ENCODE results near the gene HPF1. TPM values are rescaled to one million over a fixed set of nuclear protein-coding genes. Genes with fewer than 3 reads are reported as not detected.
"Not testable (repeated sequence)": the region's sequence is repeated elsewhere in the genome, so short reads cannot be mapped to it uniquely, and the experiment has no call there.

HPF1 gene
- total RNA-seq (10 to 100 TPM; 10.8 to 15.2 TPM), polyA plus RNA-seq (10 to 100 TPM in 1 of 2 donors, 1 to 10 TPM in 1; 8.7 to 15.7 TPM)

GRCh38 chr4:169757575-169758184 lies at the start of gene HPF1:
Gene HPF1 (minus strand): TSS chr4:169757944. CDS start chr4:169757877, 67 bp downstream.
- under 1% methylated on average over 46 of the region's 46 CpGs for WGBS
- TF ChIP-seq REST (IDR thresholded peaks at IDR 0.05) (peak; percentile 73), ZBTB33 (IDR thresholded peaks at IDR 0.05) (peak; percentile 51), FOXA2 (IDR thresholded peaks at IDR 0.05) (no peak), CTCF (IDR thresholded peaks at IDR 0.05; ENCODE audit: low read depth, low read length, missing input control) (no peak), HNF4A (conservative IDR thresholded peaks at IDR 0.05) (peak in 1 of 2 donors; percentile 38), ATF3 (IDR thresholded peaks at IDR 0.05) (no peak), NR2F2 (IDR thresholded peaks at IDR 0.05) (peak; percentile 14), EGR1 (IDR thresholded peaks at IDR 0.05; ENCODE audit: low read depth in 2 of 2) (peak; percentile 69 to 81), RAD21 (IDR thresholded peaks at IDR 0.05) (peak; percentile 28 to 46), HNF4G (IDR thresholded peaks at IDR 0.05) (no peak), MAX (IDR thresholded peaks at IDR 0.05) (peak; percentile 78), JUND (IDR thresholded peaks at IDR 0.05) (peak in 1 of 2 donors; percentile 30), SP1 (IDR thresholded peaks at IDR 0.05) (peak; percentile 75), TAF1 (conservative IDR thresholded peaks at IDR 0.05) (peak; percentile 10), YY1 (IDR thresholded peaks at IDR 0.05) (peak; percentile 90), RXRA (IDR thresholded peaks at IDR 0.05) (peak; percentile 80 to 87), FOXA1 (IDR thresholded peaks at IDR 0.05) (peak; percentile 50), GABPA (IDR thresholded peaks at IDR 0.05 in 1 of 2, conservative IDR thresholded peaks at IDR 0.05 in 1 of 2) (peak; percentile 26 to 83)
- Histone ChIP-seq H3K27me3 (ENCODE audit: control insufficient read depth in 4 of 4, insufficient read depth in 4 of 4, low read length in 3 of 4) (no peaks in the 10 kb centered on the region), H3K4me3 (ENCODE audit: low read depth in 1 of 3, low read length in 3 of 3) (peak within 1 kb of the TSS; percentile 80 to 98 (median 87)), H3K4me1 (ENCODE audit: control insufficient read depth in 4 of 4, insufficient read depth in 4 of 4, low read length in 3 of 4) (peaks cover 4 to 20% (median 13%) of the 10 kb centered on the region in 4 donors), H3K9ac (ENCODE audit: low read depth in 1 of 2, low read length in 2 of 2) (peak within 1 kb of the TSS; percentile 67 to 79), H3K9me3 (ENCODE audit: control insufficient read depth in 4 of 4, low read length in 3 of 4) (no peaks in the 10 kb centered on the region), H3K36me3 (ENCODE audit: control insufficient read depth in 4 of 4, insufficient read depth in 3 of 4, low read depth in 1 of 4, low read length in 3 of 4) (peaks cover 0 to 4% (median 1%) of the 10 kb centered on the region in 4 donors), H3K27ac (ENCODE audit: low read depth in 1 of 2, low read length in 2 of 2) (peak within 1 kb of the TSS; percentile 69 to 92)
- peak; percentile 98 for DNase-seq (ENCODE audit: low spot score)

- H3K4me3 ChIP-seq (ENCODE audit: low read depth in 1 of 3, low read length in 3 of 3); H3K4me1 ChIP-seq (ENCODE audit: control insufficient read depth in 4 of 4, insufficient read depth in 4 of 4, low read length in 3 of 4); DNase-seq (ENCODE audit: low spot score); H3K9me3 ChIP-seq (ENCODE audit: control insufficient read depth in 4 of 4, low read length in 3 of 4); H3K27ac ChIP-seq (ENCODE audit: low read depth in 1 of 2, low read length in 2 of 2); H3K27me3 ChIP-seq (ENCODE audit: control insufficient read depth in 4 of 4, insufficient read depth in 4 of 4, low read length in 3 of 4); H3K9ac ChIP-seq (ENCODE audit: low read depth in 1 of 2, low read length in 2 of 2); H3K36me3 ChIP-seq (ENCODE audit: control insufficient read depth in 4 of 4, insufficient read depth in 3 of 4, low read depth in 1 of 4, low read length in 3 of 4): not testable (repeated sequence)
- WGBS = 75% methylated on average over 3 of the region's 3 CpGs
Measured at GRCh38 chr4:169806770-169807169, 49.0 kb upstream of the HPF1 start.

Measured in liver (tissue), 9 donors.